HG03159 (cell line): ENCODE data around the gene SP2.
"Not testable (repeated sequence)": the region's sequence is repeated elsewhere in the genome, so short reads cannot be mapped to it uniquely, and the experiment has no call there.

Source experiments
- ATAC-seq: cut with Tn5 transposase; IDR thresholded peaks from one replicate; pipeline ENCODE4 v1.9.1; 2021; ENCODE audit warnings: mild to moderate bottlenecking, moderate library complexity; ENCODE audit not compliant: unreplicated experiment

SP2 gene

DNA sequence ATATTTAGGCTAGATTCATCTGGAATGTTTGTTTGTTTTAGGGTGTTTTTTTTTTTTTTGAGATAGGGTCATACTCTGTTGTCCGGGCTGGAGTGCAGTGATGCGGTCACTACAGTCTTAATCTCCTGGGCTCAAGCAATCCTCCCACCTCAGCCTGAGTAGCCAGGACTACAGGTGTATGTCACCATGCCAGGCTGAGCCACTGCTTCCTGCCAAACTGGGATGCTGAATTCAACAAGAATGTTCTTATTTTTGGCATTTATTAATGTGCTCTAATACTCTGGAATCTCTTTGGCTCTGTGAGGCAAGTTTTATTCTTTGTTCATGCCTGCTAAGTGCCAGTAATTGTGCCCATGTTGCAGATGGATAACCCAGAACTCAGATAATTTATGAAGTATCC lies 21.5 kb downstream of the SP2 start:
- ATAC-seq = no peak

DNA sequence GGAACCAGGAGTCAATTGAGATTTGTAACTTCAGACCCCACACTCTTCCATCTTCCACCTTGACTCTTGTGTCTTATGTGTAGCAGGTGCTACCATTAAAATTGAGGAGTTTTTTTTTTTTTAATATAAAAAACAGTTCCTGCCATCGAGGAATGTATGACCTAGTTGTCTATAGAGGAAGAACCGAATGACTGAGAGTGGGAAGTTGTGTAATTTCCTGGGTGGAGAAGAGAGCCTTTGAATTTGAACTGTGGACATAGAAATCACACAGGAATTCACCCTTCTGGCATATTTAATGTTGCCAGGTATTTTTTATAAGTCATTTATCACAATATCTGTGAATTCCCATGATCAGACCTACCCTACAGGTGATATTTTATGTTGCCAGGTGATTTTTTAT lies 22.0 kb downstream of the SP2 start:
- no peak for ATAC-seq

DNA sequence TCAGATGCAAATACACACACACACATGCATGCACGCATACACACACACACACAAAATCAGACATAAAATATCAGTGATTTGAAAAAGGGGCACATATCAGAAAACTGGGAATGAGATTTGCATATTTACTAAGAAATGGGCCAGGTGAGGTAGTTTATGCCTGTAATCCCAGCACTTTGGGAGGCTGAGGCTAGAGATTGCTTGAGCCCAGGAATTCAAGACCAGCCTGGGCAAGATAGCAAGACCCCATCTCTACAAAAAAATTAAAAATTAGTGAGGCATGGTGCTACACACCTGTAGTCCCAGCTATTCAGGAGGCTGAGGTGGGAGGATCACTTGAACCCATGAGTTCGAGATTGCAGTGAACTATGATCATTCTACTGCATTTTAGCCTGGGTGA lies 23.0 kb downstream of the SP2 start:
- ATAC-seq = no peak

DNA sequence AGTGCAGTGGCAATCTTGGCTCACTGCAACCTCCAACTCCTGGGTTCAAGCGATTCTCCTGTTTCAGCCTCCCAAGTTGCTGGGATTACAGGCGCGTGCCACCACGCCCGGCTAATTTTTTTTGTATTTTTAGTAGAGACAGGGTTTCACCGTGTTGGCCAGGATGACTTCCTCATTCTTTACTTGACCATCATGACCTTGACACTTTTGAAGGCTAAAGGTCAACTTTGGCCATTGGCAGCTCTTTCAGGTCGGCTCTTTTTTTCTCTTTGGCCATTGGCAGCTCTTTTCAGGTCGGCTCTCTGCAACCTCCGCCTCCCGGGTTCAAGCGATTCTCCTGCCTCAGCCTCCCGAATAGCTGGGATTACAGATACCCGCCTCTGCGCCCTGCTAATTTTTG lies 23.9 kb downstream of the SP2 start:
- not testable (repeated sequence) for ATAC-seq

DNA sequence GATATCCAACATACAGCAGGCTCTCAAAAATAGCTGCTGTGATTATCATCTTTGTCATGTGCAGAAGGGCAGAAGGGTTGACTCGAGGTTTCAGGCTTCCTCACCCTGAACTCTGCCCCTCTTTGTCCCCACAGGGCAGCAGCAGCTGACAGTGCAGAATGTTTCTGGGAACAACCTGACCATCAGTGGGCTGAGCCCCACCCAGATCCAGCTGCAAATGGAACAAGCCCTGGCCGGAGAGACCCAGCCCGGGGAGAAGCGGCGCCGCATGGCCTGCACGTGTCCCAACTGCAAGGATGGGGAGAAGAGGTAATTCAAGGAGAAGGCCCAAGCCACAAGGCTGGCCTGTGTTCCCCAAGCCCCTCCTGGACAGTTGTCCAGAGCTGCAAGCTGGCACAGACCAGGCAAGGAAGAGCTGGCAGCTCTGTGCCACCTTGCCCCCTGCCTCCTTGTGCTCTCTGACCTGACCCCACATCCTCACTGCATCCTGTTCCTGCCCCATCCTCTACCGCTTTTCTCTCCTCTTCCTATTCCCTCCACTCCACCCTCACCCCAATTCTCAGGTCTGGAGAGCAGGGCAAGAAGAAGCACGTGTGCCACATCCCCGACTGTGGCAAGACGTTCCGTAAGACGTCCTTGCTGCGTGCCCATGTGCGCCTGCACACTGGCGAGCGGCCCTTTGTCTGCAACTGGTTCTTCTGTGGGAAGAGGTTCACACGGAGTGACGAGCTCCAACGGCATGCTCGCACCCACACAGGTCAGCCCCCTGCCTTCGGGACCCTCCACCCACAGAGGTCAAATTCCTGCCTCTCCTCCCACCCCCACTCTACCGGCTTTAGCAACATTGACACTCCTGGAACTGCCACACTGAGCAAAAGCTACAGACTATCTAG lies 29.0 kb downstream of the SP2 start:
- ATAC-seq = no peak

DNA sequence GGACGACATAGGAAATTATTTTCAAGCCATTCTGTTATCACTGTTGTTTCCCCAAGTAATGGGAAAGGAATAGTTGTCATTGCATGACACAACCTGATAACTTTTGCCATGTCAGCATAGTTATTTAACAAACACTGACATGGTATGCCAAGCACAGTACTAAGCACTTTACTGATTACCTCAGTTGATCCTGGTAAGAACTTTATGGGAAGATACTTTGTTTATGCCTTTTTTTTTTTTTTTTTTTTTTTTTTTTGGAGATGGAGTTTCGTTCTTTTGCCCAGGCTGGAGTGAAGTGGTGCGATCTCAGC lies 29.6 kb downstream of the SP2 start:
- ATAC-seq = no peak

DNA sequence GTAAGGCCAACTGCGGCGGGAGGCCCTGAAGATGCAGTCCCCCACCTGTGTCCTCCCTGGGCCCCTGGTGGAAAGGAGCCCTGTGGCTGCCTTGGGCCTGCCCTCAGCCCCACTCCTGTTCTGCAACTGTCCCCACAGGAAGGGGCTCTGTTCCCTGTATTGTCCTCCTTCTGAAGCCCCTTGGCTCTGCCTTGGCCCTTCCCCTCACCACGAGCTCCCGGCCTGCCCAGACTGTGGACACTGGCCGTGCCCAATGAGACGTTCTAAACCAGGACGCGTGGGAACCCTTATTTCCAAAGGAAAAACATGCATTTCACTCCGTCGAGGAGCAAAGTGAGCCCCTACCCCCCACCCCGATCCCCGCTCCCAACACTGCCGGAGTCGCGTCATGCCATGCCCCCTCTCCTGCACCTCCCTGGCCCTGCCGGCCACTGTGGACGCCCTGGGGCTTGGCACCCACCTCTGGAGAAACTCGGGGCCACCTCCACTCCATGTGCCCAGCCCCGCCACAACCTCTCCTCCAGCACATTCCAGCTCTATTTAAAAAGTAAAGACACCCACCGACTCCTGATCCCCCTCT lies 31.9 kb downstream of the SP2 start:
- ATAC-seq = no peak

DNA sequence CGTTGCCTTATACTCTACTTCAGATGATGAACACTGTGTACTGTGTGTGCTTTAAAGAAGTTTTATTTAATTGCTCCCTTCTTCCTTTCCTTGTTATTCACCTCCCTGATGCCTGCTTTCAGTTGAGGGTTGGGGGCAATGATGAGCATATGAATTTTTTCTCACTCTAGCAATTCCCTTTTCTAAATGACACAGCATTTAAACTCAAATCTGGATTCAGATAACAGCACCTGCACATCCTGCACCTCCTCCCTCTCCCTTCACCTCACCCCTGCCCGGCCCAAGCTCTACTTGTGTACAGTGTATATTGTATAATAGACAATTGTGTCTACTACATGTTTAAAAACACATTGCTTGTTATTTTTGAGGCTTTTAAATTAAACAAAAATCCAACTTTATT lies 32.4 kb downstream of the SP2 start:
- no peak for ATAC-seq

DNA sequence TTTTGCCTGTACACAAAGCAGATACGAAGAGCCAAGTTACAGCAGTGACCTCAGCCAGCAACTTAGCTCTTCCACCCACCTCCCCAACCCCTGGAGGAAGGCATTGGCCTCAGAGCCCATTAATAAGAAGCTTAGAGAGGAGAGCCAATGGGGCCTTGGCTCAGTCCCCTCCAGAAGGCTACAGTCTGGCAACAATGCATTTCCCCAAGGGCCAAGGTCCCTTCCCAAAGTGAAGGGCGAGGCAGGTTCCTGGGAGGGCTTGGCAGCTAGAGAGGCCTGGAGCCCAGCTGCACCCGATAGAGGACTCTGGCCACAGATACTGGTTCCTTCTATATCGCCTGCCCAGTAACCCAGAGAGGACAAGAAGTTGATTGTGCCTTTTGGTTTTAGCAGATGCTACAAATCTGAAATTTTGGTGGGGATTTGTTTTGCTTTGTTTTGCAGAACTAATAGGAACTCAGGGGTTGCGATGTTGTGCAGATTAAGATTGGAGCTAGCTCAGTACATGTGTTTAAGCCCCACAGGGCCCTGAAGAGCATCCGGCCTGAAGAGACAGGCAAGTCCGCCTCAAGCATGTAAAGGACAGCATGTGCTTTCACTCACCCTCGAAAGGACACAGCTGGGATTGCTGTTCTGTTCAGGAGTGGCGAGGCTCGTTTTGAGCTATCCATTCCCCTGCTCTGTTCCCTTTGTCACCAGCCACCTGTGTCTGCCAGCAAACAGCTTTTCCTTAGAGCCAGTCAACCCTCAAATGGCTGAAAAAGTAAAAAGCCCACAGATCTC lies 33.4 kb downstream of the SP2 start:
- no peak for ATAC-seq

DNA sequence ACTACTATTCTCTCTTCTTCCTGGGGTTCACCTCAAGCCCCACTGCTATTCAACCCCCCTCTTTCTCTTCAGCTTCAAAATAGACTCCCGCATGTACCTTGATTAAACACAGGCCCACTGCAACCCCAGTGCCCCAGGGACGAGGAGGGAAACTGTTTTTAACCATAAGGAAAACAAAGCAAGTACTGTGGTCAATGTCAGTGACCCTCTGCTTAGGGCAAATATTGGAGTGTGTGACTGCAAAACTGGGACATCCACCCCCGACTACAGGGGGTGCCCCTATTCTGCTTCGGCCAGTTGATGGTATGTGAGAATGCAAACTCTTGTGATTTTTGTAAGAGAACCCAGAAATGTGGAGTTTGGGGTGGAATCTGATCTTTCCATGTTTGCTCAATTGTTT lies 35.8 kb downstream of the SP2 start:
- no peak for ATAC-seq

DNA sequence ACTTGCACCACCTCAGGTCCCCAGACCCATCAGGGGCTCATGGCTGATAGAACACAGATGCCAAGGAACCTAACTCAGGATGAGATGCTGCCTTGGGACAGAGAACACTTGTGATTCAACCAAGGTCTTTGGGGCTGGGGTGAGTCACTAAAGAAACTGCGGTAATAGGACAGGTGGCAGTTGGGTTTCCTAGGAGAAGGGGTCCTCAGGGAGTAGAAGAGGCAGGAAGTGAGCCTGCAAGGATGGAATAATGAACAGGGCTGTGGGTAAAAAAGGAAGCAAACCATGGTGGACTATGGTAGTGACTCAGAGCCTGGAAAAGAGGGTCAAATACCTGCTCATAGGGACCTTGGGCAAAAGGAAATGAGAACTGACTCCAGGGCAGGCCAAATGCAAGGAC lies 38.8 kb downstream of the SP2 start:
- ATAC-seq = no peak

DNA sequence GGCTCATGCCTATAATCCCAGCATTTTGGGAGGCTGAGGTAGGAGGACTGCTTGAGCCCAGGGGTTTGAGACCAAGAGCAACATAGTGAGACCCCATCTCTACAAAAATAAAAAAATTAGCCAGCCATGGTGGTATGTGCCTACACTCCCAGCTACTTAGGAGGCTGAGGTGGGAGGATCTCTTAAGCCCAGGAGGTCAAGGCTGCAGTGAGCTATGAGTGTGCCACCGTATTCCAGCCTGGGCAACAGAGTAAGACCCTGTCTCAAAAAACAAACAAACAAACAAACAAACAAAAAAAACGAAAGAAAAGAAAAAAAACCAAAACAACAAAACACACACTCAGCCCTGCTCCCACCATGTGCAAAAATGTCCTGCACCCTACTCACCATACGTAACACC lies 39.4 kb downstream of the SP2 start:
- ATAC-seq = not testable (repeated sequence)

DNA sequence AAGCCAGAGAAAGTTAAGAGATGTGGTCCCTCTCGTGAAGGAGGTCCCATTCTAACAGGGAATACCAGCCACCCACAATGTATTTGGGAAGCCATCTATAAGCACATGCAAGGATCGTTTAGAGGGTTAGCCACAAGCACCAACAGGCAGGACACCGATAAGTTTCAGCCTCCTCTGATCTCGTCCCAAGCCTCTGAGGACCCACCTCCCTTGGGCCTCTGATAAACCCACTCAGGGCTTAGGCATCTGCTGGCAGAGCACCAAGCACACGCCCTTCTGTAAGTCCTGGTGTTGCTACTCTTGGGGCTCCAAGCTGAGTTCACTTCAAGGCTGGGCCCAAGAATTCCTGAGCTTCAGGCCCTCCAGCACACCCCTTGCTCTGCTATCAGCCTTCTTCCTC lies 39.9 kb downstream of the SP2 start:
- no peak for ATAC-seq

DNA sequence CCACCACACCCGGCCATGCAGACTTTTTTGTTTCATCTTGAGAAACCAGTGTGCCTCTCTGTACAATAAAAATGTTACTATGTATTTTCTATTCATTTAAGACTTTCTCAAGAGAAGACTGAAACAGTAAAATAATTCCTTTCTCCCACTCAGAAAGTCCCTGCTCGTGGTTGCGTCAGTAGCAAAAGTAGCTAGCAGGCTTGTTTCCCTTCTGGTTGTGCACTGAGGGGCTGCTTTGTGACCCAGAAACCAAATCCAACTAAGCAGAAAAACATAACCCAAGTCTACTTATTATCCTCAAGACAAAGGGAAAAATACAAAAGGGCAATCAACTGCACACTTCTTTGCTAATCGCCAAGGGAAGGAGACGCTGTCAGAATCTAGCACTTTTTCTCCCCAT lies 41.9 kb downstream of the SP2 start:
- no peak for ATAC-seq

DNA sequence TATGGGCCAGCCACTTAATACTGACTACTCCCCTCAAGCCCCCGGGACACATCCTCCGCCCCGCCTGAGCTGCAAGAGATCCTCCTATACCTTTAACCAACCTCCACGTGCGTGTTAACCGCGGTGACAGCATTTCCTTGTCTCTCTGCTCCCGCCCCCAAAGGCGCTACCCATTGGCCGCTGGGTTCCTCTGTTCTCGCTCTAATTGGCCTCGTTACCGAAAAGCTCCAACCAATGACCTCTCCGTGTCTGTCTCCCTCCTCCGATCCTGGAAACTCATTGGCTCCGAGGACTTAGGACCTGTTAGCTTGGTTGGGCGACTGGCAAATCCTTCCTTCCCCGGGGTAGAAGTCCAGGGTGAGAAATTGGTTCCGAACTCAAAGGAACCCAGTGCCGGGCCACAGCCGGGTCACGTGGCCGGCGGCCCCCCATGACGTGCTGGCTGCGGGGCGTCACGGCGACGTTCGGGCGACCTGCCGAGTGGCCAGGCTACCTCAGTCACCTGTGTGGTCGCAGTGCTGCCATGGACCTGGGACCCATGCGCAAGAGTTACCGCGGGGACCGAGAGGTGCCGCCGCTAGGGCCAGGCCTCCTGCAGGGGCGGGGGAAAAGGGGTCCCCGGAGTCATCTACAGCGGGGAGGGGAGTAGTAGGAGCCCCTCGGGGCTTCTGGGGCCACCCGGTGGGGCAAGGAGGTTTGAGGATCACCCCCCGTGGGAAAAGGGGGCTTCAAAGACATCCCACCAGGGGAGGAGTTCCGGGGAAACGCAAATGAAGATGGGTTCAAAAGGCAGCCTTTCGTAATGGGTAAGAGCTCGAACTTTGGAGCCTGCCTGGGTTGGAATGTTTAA lies 45.4 kb downstream of the SP2 start, which contains the start of gene PNPO:
PNPO (plus strand) TSS at position 326 of the 850 bp plus-strand sequence; CDS start at position 431, 105 bp downstream.
- peak; percentile 89 for ATAC-seq

DNA sequence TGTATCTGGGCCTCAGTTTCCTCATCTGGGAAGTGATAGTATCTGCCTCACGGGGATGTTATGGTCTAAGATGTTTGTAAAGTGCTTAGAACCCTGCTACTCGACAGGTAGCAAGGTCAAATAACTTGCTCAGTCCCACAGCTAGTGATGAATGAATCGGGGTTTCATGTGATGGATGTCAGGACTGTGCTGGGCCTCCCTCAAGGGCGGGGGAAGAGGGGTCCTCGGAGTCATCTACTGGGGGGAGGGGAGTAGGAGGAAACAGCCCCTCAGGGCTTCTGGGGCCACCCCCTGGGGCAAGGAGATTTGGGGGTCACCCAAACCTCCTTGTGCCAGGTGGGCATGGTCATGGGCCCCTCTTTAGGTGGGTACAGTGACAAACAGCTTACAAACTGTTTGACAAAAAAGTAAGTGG lies 46.1 kb downstream of the SP2 start:
- no peak for ATAC-seq

DNA sequence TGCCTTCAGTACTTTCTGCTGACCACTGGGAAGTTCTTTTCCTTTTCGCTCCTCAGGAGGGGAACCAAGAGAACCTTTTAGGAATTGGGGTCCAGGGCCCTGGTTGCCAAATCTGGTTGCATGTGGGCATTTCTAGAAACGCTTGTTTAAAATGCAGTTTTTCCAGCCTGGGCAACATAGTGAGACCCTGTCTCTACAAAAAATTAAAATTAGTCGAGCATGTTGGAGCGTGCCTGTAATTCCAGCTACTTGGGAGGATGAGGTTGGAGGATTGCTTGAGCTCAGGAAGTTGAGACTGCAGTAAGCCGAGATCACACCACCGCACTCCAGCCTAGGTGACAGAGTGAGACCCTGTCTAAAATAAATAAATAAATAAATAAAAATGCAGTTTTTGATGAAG lies 46.5 kb downstream of the SP2 start:
- ATAC-seq = no peak

DNA sequence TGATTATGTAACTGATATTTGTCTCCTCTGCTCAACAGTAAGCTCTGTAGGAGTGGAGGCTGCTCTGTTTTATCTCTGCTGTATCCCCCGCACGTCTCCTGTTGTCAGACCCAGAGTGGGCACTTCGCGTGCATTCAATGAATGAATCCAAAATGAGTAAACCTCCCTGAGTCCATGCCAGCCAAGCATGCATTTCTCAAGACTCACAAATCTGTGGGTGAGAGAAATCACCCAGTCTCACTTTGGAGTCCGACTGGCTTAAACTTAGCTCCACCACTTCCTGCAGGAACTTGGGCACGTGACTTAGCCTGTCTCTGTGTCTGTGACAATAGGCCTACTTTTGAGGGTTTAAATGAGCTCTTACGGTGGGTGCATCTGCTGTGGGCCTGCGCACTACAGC lies 49.0 kb downstream of the SP2 start:
- ATAC-seq = no peak

DNA sequence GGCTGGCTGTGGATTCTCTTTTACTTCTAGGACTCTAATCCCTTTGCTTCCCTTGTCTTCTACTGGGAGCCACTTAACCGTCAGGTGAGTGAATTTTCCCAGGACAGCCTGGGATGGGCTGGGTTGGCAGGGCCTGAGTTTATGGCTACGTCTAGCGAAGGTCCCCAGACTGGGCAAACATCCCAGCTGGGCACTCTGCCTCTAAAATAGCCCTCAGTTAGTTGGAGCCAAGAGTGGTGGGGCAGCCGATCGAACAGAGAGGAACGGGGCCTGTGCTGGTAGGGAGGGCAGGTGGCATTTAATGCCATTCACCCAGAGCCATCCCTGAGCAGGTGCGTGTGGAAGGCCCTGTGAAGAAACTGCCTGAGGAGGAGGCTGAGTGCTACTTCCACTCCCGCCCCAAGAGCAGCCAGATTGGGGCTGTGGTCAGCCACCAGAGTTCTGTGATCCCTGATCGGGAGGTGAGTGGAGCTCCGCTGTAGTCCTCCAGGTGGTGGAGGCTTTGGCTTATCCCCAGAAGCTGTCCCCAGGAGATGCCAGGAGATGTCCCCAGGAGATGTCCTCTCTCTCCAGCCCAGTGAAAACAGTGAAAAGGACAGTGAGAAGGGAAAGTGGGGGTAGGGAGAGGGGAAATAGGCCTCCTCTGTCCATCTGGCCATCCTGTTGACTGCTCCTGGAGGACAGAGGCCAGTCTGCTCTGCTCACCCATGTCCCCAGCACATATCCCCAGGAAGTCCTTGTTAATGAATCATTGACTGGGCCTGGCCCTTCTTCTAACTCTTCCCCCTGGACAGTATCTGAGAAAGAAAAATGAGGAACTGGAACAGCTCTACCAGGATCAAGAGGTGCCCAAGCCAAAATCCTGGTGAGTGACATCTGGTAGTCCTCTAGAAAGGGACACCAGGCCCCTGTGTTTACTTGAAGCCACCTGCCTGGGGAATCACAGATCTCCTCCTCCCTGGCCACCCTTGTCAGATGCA lies 49.8 kb downstream of the SP2 start:
- no peak for ATAC-seq

DNA sequence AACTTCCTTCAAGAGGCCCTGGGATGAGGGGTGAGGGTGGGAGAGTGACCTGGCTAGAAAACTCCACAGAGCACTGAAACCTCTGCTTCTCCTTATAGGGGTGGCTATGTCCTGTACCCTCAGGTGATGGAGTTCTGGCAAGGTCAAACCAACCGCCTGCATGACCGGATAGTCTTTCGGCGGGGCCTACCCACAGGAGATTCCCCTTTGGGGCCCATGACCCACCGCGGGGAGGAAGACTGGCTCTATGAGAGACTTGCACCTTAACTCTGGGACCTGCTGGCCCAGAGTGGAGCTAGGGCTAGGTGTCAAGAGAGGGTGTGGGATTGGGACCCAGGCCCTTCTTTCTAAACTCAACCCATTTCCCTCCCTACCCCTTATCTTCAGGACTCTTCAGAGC lies 50.5 kb downstream of the SP2 start:
- no peak for ATAC-seq
